Measurements from ENCODE around the gene JCHAIN. TPM values are rescaled to one million over a fixed set of nuclear protein-coding genes. Genes with fewer than 3 reads are reported as not detected.
A peak's percentile ranks its signal among the peaks of the same experiment; 100 is the strongest.

JCHAIN gene
- total RNA-seq, 2 donors from 2014 or later: 0.62 to 2.0 TPM

GRCh38 chr4:70706516-70706915 is 40.2 kb upstream of the JCHAIN start:
- 45% methylated on average over 1 of the region's 1 CpG for WGBS

GRCh38 chr4:70706044-70706461 is 39.7 kb upstream of the JCHAIN start:
- peaks cover 3% of the 10 kb centered on the region for H3K4me1 ChIP-seq (replicated peaks)
- DNase-seq (ENCODE audit: low spot score): no peak
- no peaks in the 10 kb centered on the region for H3K9me3 ChIP-seq
- peak overlapping the region; percentile 92 to 97 for H3K27ac ChIP-seq
- peak overlapping the region; percentile 82 to 95 for H3K4me3 ChIP-seq
- 7% methylated on average over 7 of the region's 7 CpGs for WGBS
- H3K27me3 ChIP-seq (replicated peaks; ENCODE audit: insufficient read depth): no peaks in the 10 kb centered on the region
- no peaks in the 10 kb centered on the region for H3K36me3 ChIP-seq
- intact Hi-C loops (cut with DNase I): no loop called here
- TF ChIP-seq CTCF (IDR thresholded peaks at IDR 0.05) (no peak), POLR2A (IDR thresholded peaks at IDR 0.05) (no peak), POLR2AphosphoS5 (IDR thresholded peaks at IDR 0.05) (no peak)

More at GRCh38 chr4:70706516-70706915, 40.2 kb upstream of the JCHAIN start:
- no peak for DNase-seq (ENCODE audit: low spot score)
- Histone ChIP-seq H3K27ac (peak overlapping the region; percentile 92 to 97), H3K9me3 (no peaks in the 10 kb centered on the region), H3K27me3 (replicated peaks; ENCODE audit: insufficient read depth) (no peaks in the 10 kb centered on the region), H3K4me3 (peak overlapping the region in 1 of 2 donors; percentile 95), H3K4me1 (replicated peaks) (peaks cover 3% of the 10 kb centered on the region), H3K36me3 (no peaks in the 10 kb centered on the region)
- intact Hi-C loops (cut with DNase I): no loop called here
- no peak for TF ChIP-seq POLR2AphosphoS5 (IDR thresholded peaks at IDR 0.05)
- TF ChIP-seq POLR2A (IDR thresholded peaks at IDR 0.05): no peak
- TF ChIP-seq CTCF (IDR thresholded peaks at IDR 0.05): no peak

GRCh38 chr4:70705183-70706043 is 39.1 kb upstream of the JCHAIN start:
- WGBS: under 1% methylated on average over 37 of the region's 86 CpGs
- intact Hi-C loops (cut with DNase I): loop anchor here (2.0 kb wide), 1 partner anchor 17 kb away; the partner anchor contains the start of gene UTP3
- Histone ChIP-seq H3K36me3 (no peaks in the 10 kb centered on the region), H3K27me3 (replicated peaks; ENCODE audit: insufficient read depth) (no peaks in the 10 kb centered on the region), H3K27ac (peak overlapping the region; percentile 92 to 97), H3K4me1 (replicated peaks) (peaks cover 3% of the 10 kb centered on the region), H3K9me3 (no peaks in the 10 kb centered on the region), H3K4me3 (peak overlapping the region; percentile 82 to 95)
- no peak for TF ChIP-seq POLR2AphosphoS5 (IDR thresholded peaks at IDR 0.05)
- peak; percentile 34 for TF ChIP-seq POLR2A (IDR thresholded peaks at IDR 0.05)
- TF ChIP-seq CTCF (IDR thresholded peaks at IDR 0.05): peak in 2 of 4 experiments; percentile 7 to 9
- peak; percentile 62 for DNase-seq (ENCODE audit: low spot score)

GRCh38 chr4:70704931-70705182 is 38.5 kb upstream of the JCHAIN start:
- no peaks in the 10 kb centered on the region for H3K9me3 ChIP-seq
- no peaks in the 10 kb centered on the region for H3K36me3 ChIP-seq
- peaks cover 3% of the 10 kb centered on the region for H3K4me1 ChIP-seq (replicated peaks)
- 0% methylated on average over 2 of the region's 39 CpGs for WGBS
- no peak for DNase-seq (ENCODE audit: low spot score)
- intact Hi-C loops (cut with DNase I): loop anchor here (2.0 kb wide), 1 partner anchor 16 kb away; the partner anchor contains the start of gene UTP3
- peak overlapping the region; percentile 92 to 97 for H3K27ac ChIP-seq
- TF ChIP-seq POLR2AphosphoS5 (IDR thresholded peaks at IDR 0.05) (no peak), CTCF (IDR thresholded peaks at IDR 0.05) (no peak), POLR2A (IDR thresholded peaks at IDR 0.05) (no peak)
- no peaks in the 10 kb centered on the region for H3K27me3 ChIP-seq (replicated peaks; ENCODE audit: insufficient read depth)
- peak overlapping the region; percentile 82 to 95 for H3K4me3 ChIP-seq

Measured in prostate gland (tissue), 2 donors.